ENCODE measurements around the gene VPREB3.

The VPREB3 gene

DNA sequence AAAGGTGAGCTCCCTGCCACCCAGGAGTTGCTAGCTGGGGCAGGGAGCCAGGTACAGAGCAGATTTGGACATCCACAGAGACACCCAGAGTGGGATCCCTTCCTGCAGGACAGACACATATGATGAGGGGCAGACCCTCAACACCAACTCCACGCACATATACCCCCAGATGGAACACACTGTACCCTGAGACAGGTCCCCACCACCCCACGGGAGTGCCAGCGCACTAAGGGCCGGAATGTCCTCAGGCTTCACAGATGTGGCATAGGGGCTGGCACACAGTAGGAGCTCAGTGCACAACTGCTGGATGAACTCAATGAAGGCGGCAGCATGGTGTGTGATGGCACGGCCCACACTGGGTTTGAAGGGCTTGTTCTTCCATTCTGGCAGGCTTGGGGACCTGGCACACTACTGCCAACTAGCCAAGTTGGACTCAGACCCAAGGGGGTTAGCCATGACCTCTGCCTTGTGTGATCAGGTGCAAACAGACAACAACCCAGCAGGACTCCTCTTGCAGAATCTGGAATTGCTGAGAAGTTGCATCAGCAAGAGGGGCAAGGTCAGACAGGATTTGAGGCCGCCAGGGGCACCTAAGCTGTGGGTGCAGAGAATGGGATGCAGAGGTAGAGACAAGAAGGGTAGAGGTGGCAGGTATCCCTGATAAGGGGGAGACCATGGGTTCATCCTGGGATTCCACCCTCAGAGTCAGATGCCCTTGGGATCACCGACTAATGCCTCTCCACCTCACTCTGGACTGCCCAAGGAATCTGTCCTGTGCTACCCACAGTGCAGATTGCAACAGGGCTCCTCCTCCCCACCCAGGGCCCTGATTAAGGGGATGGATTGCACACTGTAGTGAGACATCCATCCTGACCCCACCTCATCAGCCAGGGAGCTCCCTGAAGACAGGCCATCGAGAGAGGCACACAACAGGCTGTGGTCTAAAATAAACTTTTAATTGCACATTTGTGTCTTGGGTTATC, 11.0 kb upstream of the VPREB3 start:
- no peak for DNase-seq (ENCODE audit: low read depth, low spot score)

DNA sequence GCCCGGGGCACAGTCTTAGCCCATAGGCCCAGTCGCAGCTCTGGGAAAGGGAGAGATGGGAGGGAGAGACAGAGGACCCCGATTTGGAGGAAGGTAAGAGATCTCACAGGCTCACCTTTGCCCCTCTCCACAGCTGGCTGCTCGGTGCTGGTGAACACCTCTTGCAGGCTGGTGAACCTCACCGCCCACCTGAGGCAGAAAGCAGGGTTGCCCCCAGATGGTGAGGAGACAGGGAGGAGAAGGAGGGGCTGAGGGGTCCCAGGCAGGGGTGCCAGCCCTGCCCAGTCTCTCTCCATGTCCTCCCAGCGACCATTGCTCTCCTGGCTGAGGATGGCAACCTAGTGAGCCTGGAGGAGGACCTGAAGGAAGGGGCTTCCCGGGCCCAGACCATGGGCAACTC, 9.7 kb upstream of the VPREB3 start:
- no peak for DNase-seq (ENCODE audit: low read depth, low spot score)

DNA sequence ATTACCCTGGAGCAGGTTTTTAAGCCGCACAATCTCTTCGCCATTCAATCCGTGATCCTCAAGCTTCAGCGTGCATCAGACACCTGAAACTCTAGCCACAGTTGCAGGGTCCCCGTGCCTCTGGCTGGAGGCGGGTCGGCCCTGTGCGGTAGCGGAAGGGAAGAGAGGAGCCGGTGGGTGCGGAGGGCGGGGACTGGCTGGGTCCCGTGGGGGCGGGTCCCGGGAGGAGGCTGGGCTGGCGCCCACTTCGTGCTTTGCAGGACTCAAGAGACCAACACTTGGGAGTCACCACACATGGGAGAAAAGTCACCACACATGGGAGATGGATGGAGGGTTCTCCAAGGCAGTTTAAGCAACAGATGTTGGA, 9.3 kb upstream of the VPREB3 start:
- DNase-seq (ENCODE audit: low read depth, low spot score): no peak

DNA sequence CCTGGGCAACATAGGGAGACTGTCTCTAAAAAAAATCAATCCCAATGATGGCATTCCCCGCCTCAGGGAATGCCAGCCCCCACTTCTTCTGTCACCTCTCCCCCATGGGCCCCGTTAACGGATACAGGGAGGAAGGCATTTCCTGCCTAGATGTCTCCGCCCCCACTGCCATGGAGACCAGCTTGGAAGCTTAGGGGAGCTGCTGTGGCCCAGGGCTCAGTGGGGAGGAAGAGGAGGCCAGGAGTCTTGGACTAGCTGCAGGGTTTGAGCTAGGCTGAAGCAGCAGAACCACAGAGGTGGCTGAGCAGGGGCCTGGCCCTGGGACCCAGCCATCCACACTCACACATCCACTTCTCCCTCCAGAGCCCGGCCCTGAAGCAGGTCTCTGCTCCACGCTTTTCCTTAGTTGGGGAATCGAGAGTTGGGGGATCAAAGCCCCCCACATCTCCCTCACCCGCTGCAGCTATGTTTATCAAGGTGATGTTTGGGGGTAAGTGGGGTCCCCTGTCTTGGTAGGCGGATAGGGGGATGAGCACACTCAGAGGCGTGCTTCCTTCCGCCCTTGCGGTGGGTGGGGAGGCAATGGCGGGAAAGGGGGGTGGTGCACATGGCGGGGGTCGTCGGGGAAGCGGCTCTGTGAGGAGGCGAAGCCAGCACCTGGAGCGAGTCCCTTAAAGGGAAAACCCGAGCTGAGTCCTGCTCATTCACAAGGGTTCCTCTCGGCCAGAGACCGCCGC, 8.8 kb upstream of the VPREB3 start, which contains the start of gene C22orf15:
TSS of gene C22orf15 (plus strand) at position 149 of the 737 bp plus-strand sequence. CDS start at position 466, 317 bp downstream.
- DNase-seq (ENCODE audit: low read depth, low spot score): no peak

DNA sequence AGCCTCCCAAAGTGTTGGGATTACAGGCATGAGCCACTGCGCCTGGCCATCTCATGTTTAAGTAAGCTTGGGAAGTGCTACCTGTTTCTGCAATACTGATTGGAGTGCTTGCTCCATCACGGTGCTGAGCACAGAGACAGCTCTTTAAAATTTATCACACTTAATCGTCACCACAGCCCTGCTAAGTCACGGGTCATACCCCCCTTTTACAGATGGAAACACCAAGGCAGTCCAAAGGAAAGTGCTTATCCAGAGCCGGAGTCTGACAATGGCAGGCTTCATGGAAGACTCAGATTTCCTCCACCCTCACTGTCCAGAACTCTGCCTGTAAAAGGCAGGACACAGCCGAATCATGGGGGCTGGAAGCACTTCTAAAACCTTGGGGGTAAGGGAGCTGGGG, 5.8 kb upstream of the VPREB3 start:
- DNase-seq (ENCODE audit: low read depth, low spot score): no peak

DNA sequence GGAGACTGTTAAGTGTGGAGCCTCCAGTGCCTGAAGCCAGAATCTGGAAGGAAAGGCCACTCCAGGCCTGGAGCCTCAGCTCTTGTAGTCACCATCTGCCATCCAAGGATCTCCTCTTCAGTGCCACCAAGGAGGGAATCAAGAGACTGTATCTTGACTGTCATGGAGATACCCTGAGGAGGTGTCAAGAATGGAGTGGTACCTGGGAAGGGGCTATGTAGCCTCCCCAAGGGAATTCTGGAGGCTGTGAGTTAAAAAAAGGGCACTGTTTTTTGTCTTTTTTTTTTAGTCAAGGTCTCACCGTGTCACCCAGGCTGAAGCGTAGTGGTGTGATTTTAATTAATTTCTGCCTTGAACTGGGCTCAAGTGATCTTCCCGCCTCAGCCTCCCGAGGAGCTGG, 5.3 kb upstream of the VPREB3 start:
- DNase-seq (ENCODE audit: low read depth, low spot score): no peak

DNA sequence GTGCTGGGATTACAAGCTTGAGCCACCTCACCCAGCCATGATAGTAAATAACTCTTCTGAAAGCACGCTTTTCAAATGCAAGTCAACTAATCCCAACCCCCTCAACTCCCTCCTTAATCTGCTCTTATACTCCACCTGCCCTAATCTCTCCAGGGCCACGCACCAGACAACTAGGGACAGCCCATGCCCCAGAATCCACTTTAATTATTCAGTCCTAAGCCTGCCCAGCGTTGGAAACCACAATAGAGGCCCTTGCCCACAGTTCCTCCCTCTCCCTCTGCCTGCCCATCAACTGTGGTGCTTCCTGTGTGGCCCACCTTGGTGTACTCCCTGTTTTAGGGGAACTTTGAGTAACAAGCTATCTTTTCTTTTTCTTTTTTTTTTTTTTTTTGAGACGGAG, 2.7 kb upstream of the VPREB3 start:
- no peak for DNase-seq (ENCODE audit: low read depth, low spot score)

DNA sequence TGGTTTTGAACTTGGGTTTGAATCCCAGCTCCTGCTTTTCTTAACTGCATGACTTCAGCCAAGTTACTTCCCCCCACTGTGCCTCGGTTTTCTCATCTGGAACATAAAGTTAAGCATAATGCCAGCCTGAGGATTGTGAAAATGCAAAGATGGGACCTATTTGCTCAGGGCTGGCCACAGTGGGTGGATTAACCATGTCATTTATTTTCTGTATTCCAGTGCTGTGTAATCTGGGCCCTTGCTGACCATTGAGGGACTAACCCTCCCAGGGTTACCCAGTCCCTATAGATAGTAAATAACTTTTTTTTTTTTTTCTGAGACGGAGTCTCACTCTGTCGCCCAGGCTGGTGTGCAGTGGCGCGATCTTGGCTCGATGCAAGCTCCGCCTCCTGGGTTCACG, 1.5 kb upstream of the VPREB3 start:
- no peak for DNase-seq (ENCODE audit: low read depth, low spot score)

DNA sequence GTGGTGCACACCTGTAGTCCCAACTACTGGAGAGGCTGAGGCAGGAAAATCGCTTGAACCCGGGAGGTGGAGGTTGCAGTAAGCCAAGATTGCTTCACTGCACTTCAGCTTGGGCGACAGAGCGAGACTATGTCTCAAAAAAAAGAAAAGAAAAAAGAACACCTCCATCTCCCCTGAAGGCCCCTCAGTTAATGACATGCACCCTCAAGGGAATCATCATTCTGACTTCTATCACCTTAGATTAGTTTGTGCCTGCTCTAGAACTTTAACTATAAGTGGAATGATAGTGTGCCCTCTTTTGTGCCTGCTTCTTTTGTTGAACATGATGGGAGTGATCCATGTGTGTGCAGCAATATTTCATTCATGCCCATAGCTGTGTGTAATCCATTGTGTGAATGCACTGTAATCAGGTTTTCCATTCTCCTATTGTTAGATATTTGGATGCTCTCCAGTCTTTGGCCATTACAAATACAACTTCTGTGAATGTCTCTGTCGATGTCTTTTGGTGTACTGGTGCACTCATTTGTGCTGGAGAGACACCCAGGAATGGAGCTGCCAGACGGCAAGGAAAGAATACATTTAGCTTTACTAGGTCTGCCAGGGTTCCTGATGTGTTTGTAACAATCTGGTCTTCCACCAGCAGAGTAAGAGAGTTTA, 883 bp upstream of the VPREB3 start:
- DNase-seq (ENCODE audit: low read depth, low spot score): no peak

DNA sequence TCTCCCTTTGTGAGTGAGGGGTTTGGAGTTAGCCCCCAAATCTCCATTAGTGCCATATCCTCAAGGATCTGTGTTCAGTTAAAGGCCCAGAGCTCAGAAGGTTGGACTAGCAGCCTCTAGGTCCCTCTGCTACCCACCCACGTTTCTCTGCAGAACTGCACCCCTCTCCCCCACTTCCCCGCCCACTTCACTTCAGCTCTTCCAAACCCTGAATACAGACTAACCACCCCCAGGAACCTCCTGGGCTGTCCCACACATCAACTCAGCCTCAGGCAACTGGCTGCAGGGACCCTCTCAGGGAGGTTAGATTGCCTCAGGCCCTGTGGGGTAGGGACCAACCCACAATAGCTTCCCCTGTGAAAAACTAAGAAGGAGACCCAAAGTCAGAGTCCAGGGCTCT, 840 bp downstream of the VPREB3 start:
- no peak for DNase-seq (ENCODE audit: low read depth, low spot score)

DNA sequence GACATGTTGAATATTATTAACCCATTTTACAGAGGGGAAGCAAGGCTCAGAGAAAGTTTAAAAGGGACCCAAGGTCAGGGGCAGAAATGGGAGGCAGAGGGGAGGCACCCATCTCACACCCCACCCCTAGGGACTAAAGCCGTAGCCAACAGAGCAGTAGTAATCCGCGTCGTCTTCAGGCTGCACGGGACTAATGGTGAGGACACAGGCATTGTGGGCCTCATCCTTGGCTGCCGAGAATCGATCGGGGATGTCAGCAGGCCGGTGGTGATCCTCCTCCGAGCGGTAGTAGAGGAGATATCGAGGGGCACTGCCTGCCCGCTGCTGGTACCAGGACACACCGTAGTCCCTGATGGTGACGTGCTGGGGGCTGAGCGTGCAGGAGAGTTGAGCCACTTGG, 1.5 kb downstream of the VPREB3 start:
- DNase-seq (ENCODE audit: low read depth, low spot score): no peak

DNA sequence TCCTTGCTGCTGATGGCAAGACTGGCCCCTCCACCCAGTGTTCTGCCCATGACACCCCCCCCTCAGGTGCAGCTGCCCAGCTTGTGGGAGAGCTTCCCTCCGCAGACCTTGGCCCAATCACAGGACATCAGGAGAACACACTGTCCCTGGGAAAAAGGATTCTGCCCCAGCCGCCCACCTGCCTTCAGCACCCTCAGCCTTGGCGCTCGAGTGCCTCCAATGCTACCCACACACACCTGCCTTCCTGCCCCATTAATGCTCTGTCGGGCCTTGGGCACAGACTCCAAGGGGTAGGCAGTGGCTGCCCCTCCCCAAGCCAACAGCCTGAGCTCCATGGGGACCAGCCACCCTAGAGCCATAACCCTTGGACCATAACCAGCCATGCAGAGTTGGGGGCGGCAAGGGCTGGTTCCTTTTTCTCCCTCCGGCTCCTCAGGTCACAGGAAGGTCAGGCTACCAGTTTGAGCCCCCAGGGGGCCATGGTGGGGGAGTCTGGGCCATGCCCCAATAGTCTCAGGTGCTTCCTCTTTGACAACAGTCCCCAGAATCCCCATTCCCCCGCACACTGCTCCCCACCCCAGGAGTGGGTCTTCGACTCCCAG, 2.0 kb downstream of the VPREB3 start:
- DNase-seq (ENCODE audit: low read depth, low spot score): no peak

DNA sequence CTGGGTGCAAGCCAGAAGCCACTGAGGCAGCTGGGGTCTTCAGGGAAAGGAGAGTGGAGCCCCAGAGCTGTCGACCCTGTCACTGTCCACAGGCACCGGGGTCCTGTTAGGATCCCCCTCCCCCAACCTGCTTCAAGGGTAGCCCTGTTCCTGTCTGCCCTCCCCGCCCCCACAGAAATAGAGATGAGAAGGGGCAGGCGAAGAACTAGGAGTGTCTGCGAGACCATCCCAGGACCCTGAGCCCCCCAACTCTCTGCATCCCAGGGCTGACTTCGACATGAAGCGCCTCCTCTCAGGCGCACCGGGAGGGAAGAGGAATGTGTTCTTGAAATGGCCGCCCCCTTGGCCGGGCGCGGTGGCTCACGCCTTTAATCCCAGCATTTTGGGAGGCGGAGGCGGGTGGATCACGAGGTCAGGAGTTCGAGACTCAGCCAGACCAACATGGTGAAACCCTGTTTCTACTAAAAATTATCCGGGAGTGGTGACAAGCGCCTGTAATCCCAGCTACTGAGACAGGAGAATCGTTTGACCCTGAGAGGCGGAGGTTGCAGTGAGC, 2.7 kb downstream of the VPREB3 start:
- DNase-seq (ENCODE audit: low read depth, low spot score): no peak

DNA sequence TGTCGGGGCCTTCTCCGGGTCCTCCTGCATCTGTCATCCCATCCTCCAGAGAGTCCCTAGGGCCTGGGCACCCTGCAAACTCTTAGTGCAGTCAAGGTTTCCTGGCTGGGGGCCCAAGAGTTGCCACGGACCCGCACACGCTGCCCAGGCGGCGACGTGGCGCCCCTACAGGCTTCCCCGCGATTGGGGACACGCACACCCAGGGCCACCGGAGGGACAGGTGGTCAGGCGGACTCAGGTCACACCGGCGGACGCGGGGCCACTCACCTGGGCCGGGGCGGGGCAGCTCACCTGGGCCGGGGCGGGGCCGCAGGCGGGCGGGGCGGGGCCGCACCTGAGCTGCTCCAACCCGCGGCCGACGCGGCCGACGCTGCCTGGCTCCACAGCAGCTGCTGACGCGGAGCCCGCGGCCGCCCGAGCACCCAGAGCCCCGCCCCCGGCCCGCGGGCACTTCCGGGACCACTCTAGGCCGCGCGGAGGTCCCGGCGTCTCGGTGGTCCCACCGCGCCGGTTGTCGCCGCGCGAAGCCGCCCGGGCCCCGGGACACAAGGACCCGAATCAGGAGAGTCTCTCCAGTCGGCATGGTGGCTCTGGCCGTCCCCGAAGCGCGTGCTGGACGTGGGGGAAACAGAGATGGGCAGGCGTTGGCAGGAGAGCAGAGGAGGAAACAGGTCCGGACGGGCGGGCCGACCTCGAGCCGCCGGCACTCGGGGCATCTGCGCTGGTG, 3.3 kb downstream of the VPREB3 start, which contains the start of gene ZNF70:
TSS of gene ZNF70 (minus strand) at position 399 of the 727 bp plus-strand sequence. CDS start 5,972 bp downstream, outside the sequence.
- DNase-seq (ENCODE audit: low read depth, low spot score): peak; percentile 41

DNA sequence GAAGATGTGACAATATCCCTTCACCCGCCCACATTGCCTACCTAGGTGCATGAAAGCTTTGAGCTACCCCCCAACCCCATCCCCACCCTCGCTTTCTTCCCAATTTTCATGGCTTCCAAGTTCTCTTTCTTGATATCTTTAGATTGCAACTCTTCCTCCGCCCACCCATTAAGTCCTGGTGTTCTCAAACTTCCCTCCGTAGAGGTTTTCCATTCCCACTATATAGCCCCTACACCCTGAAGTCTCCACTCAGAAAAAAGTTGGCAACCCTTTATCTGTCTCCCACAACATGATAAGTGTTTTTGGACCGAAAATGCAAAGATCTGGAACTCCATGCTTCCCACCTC, 3.9 kb downstream of the VPREB3 start:
- no peak for DNase-seq (ENCODE audit: low read depth, low spot score)

DNA sequence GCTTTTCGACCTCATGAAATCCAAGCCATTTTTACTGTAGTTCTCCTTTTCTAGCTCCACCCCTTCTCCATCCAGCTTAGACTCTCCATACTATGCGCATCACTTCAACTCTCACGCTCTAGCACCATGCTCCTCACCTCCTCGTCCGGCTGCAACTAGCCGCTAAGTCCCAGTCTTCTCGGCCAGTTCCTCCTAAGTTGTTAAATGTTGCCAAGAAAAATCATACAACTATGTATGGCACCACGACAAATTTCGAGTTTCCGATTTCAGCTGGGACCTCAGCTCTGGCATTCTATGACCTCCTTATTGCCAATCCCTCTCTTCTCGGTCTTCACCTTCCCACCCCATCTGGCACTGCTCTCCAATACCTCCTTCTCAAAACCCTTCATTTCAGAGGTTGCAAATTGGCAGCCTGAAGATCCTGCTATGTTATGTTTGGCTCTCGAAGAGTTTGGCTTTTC, 4.4 kb downstream of the VPREB3 start:
- DNase-seq (ENCODE audit: low read depth, low spot score): no peak

DNA sequence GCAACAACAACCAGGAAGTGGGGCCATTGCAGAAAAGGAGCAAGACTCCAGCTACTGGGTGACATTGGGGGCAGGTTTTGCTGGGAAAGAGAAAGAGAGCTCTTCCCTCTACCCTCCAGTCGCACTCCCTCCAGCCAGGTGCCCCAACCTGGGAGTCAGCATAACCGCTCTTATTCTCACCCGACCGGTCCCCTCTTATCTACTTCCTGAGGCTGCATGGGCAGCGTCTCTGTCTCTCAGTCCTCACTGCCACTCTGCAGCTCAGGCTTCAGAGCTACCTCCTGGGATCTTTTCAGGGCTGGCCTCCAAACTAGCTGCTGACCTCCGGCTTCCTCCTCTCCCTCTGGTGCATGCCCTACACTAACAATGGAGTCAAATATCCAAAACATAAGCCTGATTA, 8.4 kb downstream of the VPREB3 start:
- no peak for DNase-seq (ENCODE audit: low read depth, low spot score)

DNA sequence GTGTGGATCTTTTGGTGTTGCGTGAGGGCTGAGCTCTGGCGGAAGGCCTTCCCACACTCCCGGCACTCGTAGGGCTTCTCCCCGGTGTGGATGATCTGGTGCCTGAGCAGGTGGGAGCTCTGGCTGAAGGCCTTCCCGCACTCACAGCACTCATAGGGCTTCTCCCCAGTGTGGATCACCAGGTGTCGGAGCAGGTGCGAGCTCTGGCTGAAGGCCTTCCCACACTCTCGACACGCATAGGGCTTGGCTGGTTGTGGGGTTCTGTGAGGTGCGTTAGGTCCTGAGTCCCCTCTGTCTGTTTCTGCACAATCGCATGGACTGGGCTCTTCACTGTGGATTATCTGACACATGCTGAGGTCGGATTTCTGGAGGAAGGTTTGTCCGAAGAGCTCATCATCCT, 9.7 kb downstream of the VPREB3 start:
- no peak for DNase-seq (ENCODE audit: low read depth, low spot score)

DNA sequence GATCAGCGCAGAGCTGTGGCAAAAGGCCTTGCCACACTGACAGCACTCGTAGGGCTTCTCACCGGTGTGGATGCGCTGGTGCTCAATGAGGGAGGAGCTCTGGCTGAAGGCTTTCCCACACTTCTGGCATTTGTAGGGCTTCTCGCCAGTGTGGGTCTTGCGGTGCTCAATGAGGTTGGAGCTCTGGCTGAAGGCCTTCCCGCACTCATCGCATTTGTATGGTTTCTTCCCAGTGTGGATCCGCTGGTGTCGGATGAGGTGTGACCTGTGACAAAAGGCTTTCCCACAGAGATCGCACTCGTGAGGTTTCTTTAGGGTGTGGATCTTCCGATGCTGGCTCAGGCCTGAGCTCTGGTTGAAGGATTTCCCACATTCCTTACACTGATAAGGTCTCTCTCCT, 10.2 kb downstream of the VPREB3 start:
- no peak for DNase-seq (ENCODE audit: low read depth, low spot score)

DNA sequence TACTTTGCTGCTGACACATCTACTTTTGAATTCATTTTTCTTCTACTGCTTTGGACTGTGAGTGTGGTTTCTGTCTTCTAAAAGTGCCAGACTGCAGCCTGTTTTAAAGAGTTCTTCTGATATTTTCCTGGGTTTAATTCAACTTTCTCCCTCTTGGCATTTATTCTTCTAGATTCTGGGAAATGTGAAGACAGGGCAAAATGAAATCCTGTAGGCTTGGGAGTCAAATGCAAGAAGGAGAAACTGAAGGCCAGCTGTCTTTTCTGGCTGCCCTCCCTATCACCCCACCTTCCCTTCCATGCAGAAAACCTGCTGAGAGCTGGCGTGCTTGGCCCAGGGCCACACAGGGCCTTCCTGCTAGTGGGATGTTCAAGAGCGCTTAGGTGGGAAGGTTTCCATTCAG, 10.9 kb downstream of the VPREB3 start:
- peak; percentile 40 for DNase-seq (ENCODE audit: low read depth, low spot score)
